ENCODE data around the gene CEP170B. TPM values are rescaled to one million over a fixed set of nuclear protein-coding genes. Genes with fewer than 3 reads are reported as not detected.
"Not testable (repeated sequence)": the region's sequence is repeated elsewhere in the genome, so short reads cannot be mapped to it uniquely, and the experiment has no call there.

CEP170B gene
- total and polyA plus RNA-seq, 7 donors: 2.0 to 15.7 (median 6.3) TPM

- WGBS, 3 donors: 90 to 91% (median 90%) methylated on average over 3 of the region's 3 CpGs
- no peaks in the 10 kb centered on the region for H3K36me3 ChIP-seq (ENCODE audit: insufficient read depth in 1 of 2, low read depth in 1 of 2)
- DNase-seq: no peak
- TF ChIP-seq CTCF (IDR thresholded peaks at IDR 0.05): no peak
- no peak for ATAC-seq
- intact Hi-C loops (cut with DNase I): no loop called here
- no peak overlapping the region for H3K4me3 ChIP-seq
- peaks cover 10% of the 10 kb centered on the region for H3K9me3 ChIP-seq
- H3K4me1 ChIP-seq: no peaks in the 10 kb centered on the region
- H3K27me3 ChIP-seq (ENCODE audit: insufficient read depth in 3 of 3, low read length in 2 of 3): peaks cover 0 to 29% (median 2%) of the 10 kb centered on the region in 3 donors
- H3K27ac ChIP-seq: no peak overlapping the region
Measured at GRCh38 chr14:104912053-104912452, 47.0 kb downstream of the CEP170B start.

- 56 to 66% (median 61%) methylated on average over 7 of the region's 7 CpGs for WGBS, 3 donors
- no peak overlapping the region for H3K27ac ChIP-seq
- H3K4me1 ChIP-seq: no peaks in the 10 kb centered on the region
- H3K36me3 ChIP-seq (ENCODE audit: insufficient read depth in 1 of 2, low read depth in 1 of 2): no peaks in the 10 kb centered on the region
- ATAC-seq (no peak), DNase-seq (no peak)
- H3K9me3 ChIP-seq: peaks cover 10% of the 10 kb centered on the region
- intact Hi-C loops (cut with DNase I): no loop called here
- peaks cover 0 to 29% (median 2%) of the 10 kb centered on the region in 3 donors for H3K27me3 ChIP-seq (ENCODE audit: insufficient read depth in 3 of 3, low read length in 2 of 3)
- no peak overlapping the region for H3K4me3 ChIP-seq
- TF ChIP-seq CTCF (IDR thresholded peaks at IDR 0.05): no peak
Measured at GRCh38 chr14:104913435-104913834, 48.4 kb downstream of the CEP170B start.

GRCh38 chr14:104917116-104917515 lies 52.0 kb downstream of the CEP170B start:
- peaks cover 0 to 21% (median 0%) of the 10 kb centered on the region in 3 donors for H3K27me3 ChIP-seq (ENCODE audit: insufficient read depth in 3 of 3, low read length in 2 of 3)
- DNase-seq (no peak), ATAC-seq (no peak)
- H3K4me3 ChIP-seq: no peak overlapping the region
- WGBS, 3 donors: 88 to 94% (median 89%) methylated on average over 9 of the region's 9 CpGs
- H3K4me1 ChIP-seq: no peaks in the 10 kb centered on the region
- no peak for TF ChIP-seq CTCF (IDR thresholded peaks at IDR 0.05)
- H3K9me3 ChIP-seq: peaks cover 9% of the 10 kb centered on the region
- intact Hi-C loops (cut with DNase I): no loop called here
- no peak overlapping the region for H3K27ac ChIP-seq
- H3K36me3 ChIP-seq (ENCODE audit: insufficient read depth in 1 of 2, low read depth in 1 of 2): no peaks in the 10 kb centered on the region

- no peaks in the 10 kb centered on the region for H3K36me3 ChIP-seq (ENCODE audit: insufficient read depth in 1 of 2, low read depth in 1 of 2)
- no peak overlapping the region for H3K4me3 ChIP-seq
- peaks cover 0 to 18% (median 0%) of the 10 kb centered on the region in 3 donors for H3K27me3 ChIP-seq (ENCODE audit: insufficient read depth in 3 of 3, low read length in 2 of 3)
- 28 to 53% (median 34%) methylated on average over 4 of the region's 4 CpGs for WGBS, 3 donors
- no peaks in the 10 kb centered on the region for H3K4me1 ChIP-seq
- H3K9me3 ChIP-seq: peaks cover under 1% of the 10 kb centered on the region
- intact Hi-C loops (cut with DNase I): no loop called here
- no peak for DNase-seq
- TF ChIP-seq CTCF (IDR thresholded peaks at IDR 0.05): no peak
- H3K27ac ChIP-seq: no peak overlapping the region
- no peak for ATAC-seq
Measured at GRCh38 chr14:104917993-104918392, 52.9 kb downstream of the CEP170B start.

- H3K27ac ChIP-seq; DNase-seq; H3K4me1 ChIP-seq; H3K27me3 ChIP-seq (ENCODE audit: insufficient read depth in 3 of 3, low read length in 2 of 3); H3K9me3 ChIP-seq; ATAC-seq; intact Hi-C loops (cut with DNase I); H3K4me3 ChIP-seq; H3K36me3 ChIP-seq (ENCODE audit: insufficient read depth in 1 of 2, low read depth in 1 of 2): not testable (repeated sequence)
- 70 to 77% (median 75%) methylated on average over 12 of the region's 12 CpGs for WGBS, 3 donors
Measured at GRCh38 chr14:104919152-104919992, 54.3 kb downstream of the CEP170B start.

All from psoas muscle (tissue), 8 donors.